DND-41 (cell line): ENCODE results near the gene MAPRE3.

Experiments
- ATAC-seq: fragments of 200-7000 bp; cut with Tn5 transposase; 3 replicates; pipeline ENCODE4 v1.9.1; 2021; ENCODE audit warnings: low read depth; ENCODE audit not compliant: insufficient read depth
- DNase-seq: peaks from one replicate; pipeline ENCODE4 v3.0.0-alpha.2; 2020
- H2AFZ ChIP-seq: 2 replicates; pipeline ENCODE4 v1.6.0; 2012; ENCODE audit warnings: low read depth, low read length
- H3K27ac ChIP-seq: 2 replicates; pipeline ENCODE4 v1.5.1; 2012; ENCODE audit warnings: low read length, inconsistent platforms
- H3K27me3 ChIP-seq: fragments of 200-600 bp; sonication (generic); 2 replicates; pipeline ENCODE4 v1.6.0; 2012; ENCODE audit warnings: low read length, mild to moderate bottlenecking, inconsistent platforms; ENCODE audit not compliant: insufficient read depth, poor library complexity
- H3K36me3 ChIP-seq: 2 replicates; pipeline ENCODE4 v1.5.1; 2012; ENCODE audit warnings: low read length, inconsistent platforms; ENCODE audit not compliant: insufficient read depth
- H3K4me1 ChIP-seq: 2 replicates; pipeline ENCODE4 v1.5.1; 2012; ENCODE audit warnings: mild to moderate bottlenecking, low read length; ENCODE audit not compliant: insufficient read depth
- H3K4me2 ChIP-seq: 2 replicates; pipeline ENCODE4 v1.6.0; 2012; ENCODE audit warnings: mild to moderate bottlenecking, moderate library complexity, low read length, inconsistent platforms; ENCODE audit not compliant: insufficient read depth
- H3K4me3 ChIP-seq, 2 experiments: fragments of 200-600 bp in 1 of 2; shearing (Covaris generic) in 1 of 2; 2 replicates each; pipeline ENCODE4 v1.5.1; 2012 to 2016; ENCODE audit warnings: inconsistent platforms in 2 of 2, low read length in 2 of 2, mild to moderate bottlenecking in 2 of 2, low read depth in 1 of 2, moderate library complexity in 1 of 2
- H3K79me2 ChIP-seq: 2 replicates; pipeline ENCODE4 v1.6.0; 2012; ENCODE audit warnings: low read length, inconsistent platforms; ENCODE audit not compliant: insufficient read depth
- H3K9ac ChIP-seq: 2 replicates; pipeline ENCODE4 v1.6.0; 2012; ENCODE audit warnings: low read depth, mild to moderate bottlenecking, inconsistent platforms, low read length, moderate library complexity
- H3K9me3 ChIP-seq: 2 replicates; pipeline ENCODE4 v1.5.1; 2012; ENCODE audit warnings: low read length, moderate library complexity, mild to moderate bottlenecking, inconsistent platforms; ENCODE audit not compliant: insufficient read depth, severe bottlenecking
- H4K20me1 ChIP-seq: 2 replicates; pipeline ENCODE4 v1.6.0; 2012; ENCODE audit warnings: low read length; ENCODE audit not compliant: insufficient read depth
- EZH2 ChIP-seq: IDR thresholded peaks from 3 replicates; pipeline ENCODE4 v1.6.1; 2012; ENCODE audit warnings: borderline replicate concordance, low read depth, mild to moderate bottlenecking, moderate library complexity, low read length, inconsistent platforms; ENCODE audit not compliant: severe bottlenecking
- TF ChIP-seq, protein P1 (sequence below): IDR thresholded peaks from 2 replicates; pipeline ENCODE4 v1.5.1; 2012; ENCODE audit warnings: borderline replicate concordance, low read length, moderate library complexity, mild to moderate bottlenecking; ENCODE audit not compliant: poor library complexity, severe bottlenecking; ENCODE audit errors: extremely low read depth

Gene MAPRE3

DNA sequence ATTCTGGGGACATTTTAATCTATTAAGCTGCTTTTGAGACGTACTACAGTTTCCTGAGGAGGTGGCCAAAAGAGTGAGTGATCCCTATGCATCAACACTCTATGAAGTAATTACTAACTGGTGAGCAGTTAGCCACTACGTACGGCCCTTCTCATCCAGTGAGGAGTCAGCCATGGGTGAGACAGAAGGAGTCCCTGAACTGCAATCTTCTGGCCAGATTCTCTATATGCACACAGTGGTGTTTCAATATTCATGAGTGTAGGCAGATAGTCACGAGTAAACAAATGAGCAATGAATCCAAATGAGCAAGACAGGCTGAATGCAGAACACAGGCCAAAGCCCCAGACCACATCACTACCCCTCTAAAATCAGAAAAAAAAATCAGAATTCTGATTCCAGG is 32.6 kb downstream of the MAPRE3 start:
- Histone ChIP-seq H3K36me3 (no peaks in the 10 kb centered on the region), H3K27ac (no peak overlapping the region), H3K27me3 (peaks cover 24% of the 10 kb centered on the region), H3K9ac (no peak overlapping the region), H3K79me2 (no peaks in the 10 kb centered on the region), H3K4me3 (no peak overlapping the region), H3K9me3 (no peaks in the 10 kb centered on the region), H3K4me1 (no peaks in the 10 kb centered on the region), H3K4me2 (no peak overlapping the region), H4K20me1 (no peaks in the 10 kb centered on the region), H2AFZ (no peak overlapping the region)
- TF ChIP-seq, protein P1, sequence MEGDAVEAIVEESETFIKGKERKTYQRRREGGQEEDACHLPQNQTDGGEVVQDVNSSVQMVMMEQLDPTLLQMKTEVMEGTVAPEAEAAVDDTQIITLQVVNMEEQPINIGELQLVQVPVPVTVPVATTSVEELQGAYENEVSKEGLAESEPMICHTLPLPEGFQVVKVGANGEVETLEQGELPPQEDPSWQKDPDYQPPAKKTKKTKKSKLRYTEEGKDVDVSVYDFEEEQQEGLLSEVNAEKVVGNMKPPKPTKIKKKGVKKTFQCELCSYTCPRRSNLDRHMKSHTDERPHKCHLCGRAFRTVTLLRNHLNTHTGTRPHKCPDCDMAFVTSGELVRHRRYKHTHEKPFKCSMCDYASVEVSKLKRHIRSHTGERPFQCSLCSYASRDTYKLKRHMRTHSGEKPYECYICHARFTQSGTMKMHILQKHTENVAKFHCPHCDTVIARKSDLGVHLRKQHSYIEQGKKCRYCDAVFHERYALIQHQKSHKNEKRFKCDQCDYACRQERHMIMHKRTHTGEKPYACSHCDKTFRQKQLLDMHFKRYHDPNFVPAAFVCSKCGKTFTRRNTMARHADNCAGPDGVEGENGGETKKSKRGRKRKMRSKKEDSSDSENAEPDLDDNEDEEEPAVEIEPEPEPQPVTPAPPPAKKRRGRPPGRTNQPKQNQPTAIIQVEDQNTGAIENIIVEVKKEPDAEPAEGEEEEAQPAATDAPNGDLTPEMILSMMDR: no peak
- no peak for TF ChIP-seq EZH2
- no peak for DNase-seq
- no peak for ATAC-seq

DNA sequence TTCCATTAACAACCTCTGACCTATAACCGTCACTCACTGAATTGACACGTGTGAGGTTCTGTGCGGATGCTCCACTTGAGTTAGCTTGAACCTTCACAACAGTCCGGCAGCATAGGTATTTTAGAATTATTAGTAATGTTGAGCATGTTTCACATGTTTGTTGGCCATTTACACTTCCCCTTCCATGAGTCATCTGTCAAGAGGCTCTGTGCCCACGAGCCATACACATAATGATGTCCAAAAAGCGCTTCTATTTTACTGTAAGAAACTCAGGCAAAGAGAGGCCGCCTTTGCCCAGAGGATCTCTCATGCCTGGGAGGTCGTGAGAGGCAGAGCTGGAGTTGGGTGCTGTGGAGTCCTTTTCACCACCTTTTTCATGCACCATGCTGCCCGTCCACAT is 33.4 kb downstream of the MAPRE3 start:
- Histone ChIP-seq H3K4me2 (no peak overlapping the region), H3K27ac (no peak overlapping the region)

DNA sequence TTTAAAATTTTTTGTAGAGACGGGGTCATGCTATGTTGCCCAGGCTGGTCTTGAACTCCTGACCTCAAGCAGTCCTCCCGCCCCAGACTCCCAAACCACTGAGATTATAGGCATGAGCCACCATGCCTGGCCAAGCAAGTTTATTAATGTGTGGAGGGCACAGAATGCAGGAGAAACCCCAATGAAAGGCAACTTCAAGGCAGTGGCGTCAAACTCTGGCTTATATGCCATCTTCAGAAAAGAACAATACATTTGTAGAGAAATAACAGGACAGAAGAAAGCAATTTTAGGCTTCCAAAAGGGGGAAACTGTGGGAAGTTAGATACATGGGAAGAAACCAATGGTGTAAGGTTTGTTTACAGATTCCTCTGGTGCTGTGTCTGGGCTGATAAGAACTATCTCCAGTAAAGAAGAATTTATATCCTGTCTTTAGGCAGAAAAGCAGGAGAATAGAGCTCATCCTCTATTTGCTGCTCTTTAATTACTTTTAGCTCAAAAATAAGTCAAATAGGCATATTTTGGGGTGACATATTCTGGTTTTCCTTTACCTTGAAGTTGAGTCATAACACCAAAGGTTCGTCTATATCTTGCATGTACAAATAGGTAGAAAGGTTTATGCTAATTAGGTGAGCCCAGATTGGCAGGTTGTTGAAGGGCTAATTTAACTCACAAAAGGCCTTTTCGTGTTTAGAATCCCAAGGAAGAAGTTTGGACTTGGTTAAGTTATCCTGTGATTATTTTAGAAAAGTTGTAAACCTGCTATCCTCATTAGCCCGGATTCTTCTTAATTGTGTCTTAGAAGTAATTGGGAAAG is 36.4 kb downstream of the MAPRE3 start:
- TF ChIP-seq, protein P1: no peak
- TF ChIP-seq EZH2: no peak
- no peak overlapping the region for H3K27ac ChIP-seq
- H3K4me1 ChIP-seq: peaks cover 11% of the 10 kb centered on the region
- no peaks in the 10 kb centered on the region for H4K20me1 ChIP-seq
- H3K9ac ChIP-seq: no peak overlapping the region
- H2AFZ ChIP-seq: no peak overlapping the region
- no peaks in the 10 kb centered on the region for H3K79me2 ChIP-seq
- no peak for ATAC-seq
- H3K9me3 ChIP-seq: no peaks in the 10 kb centered on the region
- no peak overlapping the region for H3K4me3 ChIP-seq
- H3K4me2 ChIP-seq: no peak overlapping the region
- DNase-seq: no peak
- peaks cover 17% of the 10 kb centered on the region for H3K27me3 ChIP-seq
- H3K36me3 ChIP-seq: no peaks in the 10 kb centered on the region

More for the DNA sequence above, 33.4 kb downstream of the MAPRE3 start:
- Histone ChIP-seq H3K4me3 (no peak overlapping the region), H3K79me2 (no peaks in the 10 kb centered on the region), H3K27me3 (peaks cover 21% of the 10 kb centered on the region), H3K4me1 (no peaks in the 10 kb centered on the region), H2AFZ (no peak overlapping the region), H3K36me3 (no peaks in the 10 kb centered on the region), H4K20me1 (no peaks in the 10 kb centered on the region), H3K9ac (no peak overlapping the region), H3K9me3 (no peaks in the 10 kb centered on the region)
- no peak for TF ChIP-seq EZH2
- TF ChIP-seq, protein P1: no peak
- no peak for DNase-seq
- ATAC-seq: no peak
